GM12878 (cell line): Measurements from ENCODE around the gene CCDC3. TPM values are rescaled to one million over a fixed set of nuclear protein-coding genes. Genes with fewer than 3 reads are reported as not detected.

Experiments used
- ATAC-seq: fragments of 200-7000 bp; cut with Tn5 transposase; 3 replicates; pipeline ENCODE4 v1.9.1; 2020; ENCODE audit warnings: mild to moderate bottlenecking, moderate library complexity
- BruUV-seq: library from RNA; stranded (reverse); fragments of 400-500 nt; replicated peaks from 2 replicates; lab custom pipeline; 2021; lab: Mats Ljungman, UMichigan
- CTCF ChIA-PET: fragments of 300-600 bp; sonication (Branson Sonifier 250); formaldehyde crosslinking; extraction: SDS; loops from one replicate; lab custom pipeline; 2021; ENCODE audit warnings: inconsistent platforms; lab: Yijun Ruan, JAX
- POLR2A ChIA-PET: fragments of 350-600 bp; formaldehyde crosslinking; extraction: SDS; loops from one replicate; lab custom pipeline; 2021; ENCODE audit warnings: inconsistent platforms; lab: Charles Lee
- RAD21 ChIA-PET: fragments of 300-600 bp; sonication (Branson Sonifier 250); formaldehyde crosslinking; loops from one replicate; lab custom pipeline; 2023; ENCODE audit warnings: antibody characterized with exemption; ENCODE audit not compliant: unreplicated experiment; lab: Charles Lee
- SMC1A ChIA-PET: fragments of 300-600 bp; sonication (Branson Sonifier 250); formaldehyde crosslinking; loops from one replicate; lab custom pipeline; 2023; ENCODE audit not compliant: unreplicated experiment, uncharacterized antibody; lab: Charles Lee
- DNase-seq: peaks from one replicate; pipeline ENCODE4 v3.0.0-alpha.2; 2011; ENCODE audit warnings: low read depth, low spot score
- FAIRE-seq: peaks from 3 replicates; lab custom pipeline; 2011; peaks lifted over from hg19 to GRCh38; lab: Jason Lieb, UNC
- H2AFZ ChIP-seq: 2 replicates; pipeline ENCODE4 v1.6.0; 2011; ENCODE audit warnings: low read depth, low read length, control low read depth; ENCODE audit not compliant: control insufficient read depth
- H3K27ac ChIP-seq: 2 replicates; pipeline ENCODE4 v1.5.1; 2011; ENCODE audit warnings: control low read depth; ENCODE audit not compliant: control insufficient read depth, insufficient read depth
- H3K27me3 ChIP-seq, 2 experiments: replicated peaks in 1 of 2; 2 replicates each; pipeline versions ENCODE4 v1.6.0 to v1.6.1; 2011; ENCODE audit warnings: low read length in 1 of 2; ENCODE audit not compliant: control insufficient read depth in 2 of 2, insufficient read depth in 2 of 2
- H3K36me3 ChIP-seq, 2 experiments: 2 replicates each; pipeline ENCODE4 v1.5.1; 2011; ENCODE audit warnings: low read length in 1 of 2; ENCODE audit not compliant: control insufficient read depth in 2 of 2, insufficient read depth in 2 of 2
- H3K4me1 ChIP-seq: 2 replicates; pipeline ENCODE4 v1.6.1; 2011; ENCODE audit warnings: mild to moderate bottlenecking, low read length, moderate library complexity, mixed read lengths; ENCODE audit not compliant: control insufficient read depth, insufficient read depth
- H3K4me2 ChIP-seq: 2 replicates; pipeline ENCODE4 v1.6.0; 2011; ENCODE audit warnings: control low read depth; ENCODE audit not compliant: control insufficient read depth, insufficient read depth
- H3K4me3 ChIP-seq: fragments of 200-600 bp; sonication (generic); 2 replicates; pipeline ENCODE4 v1.5.1; 2016
- H3K79me2 ChIP-seq: 2 replicates; pipeline ENCODE4 v1.6.0; 2011; ENCODE audit warnings: low read length; ENCODE audit not compliant: control insufficient read depth, insufficient read depth
- H3K9ac ChIP-seq: 2 replicates; pipeline ENCODE4 v1.8.0; 2011; ENCODE audit warnings: low read length, control low read depth, mixed read lengths; ENCODE audit not compliant: control insufficient read depth, insufficient read depth
- H3K9me3 ChIP-seq: replicated peaks from 3 replicates; pipeline ENCODE4 v1.5.1; 2011; ENCODE audit warnings: mild to moderate bottlenecking, low read length; ENCODE audit not compliant: control insufficient read depth, insufficient read depth
- H4K20me1 ChIP-seq: 2 replicates; pipeline ENCODE4 v1.6.0; 2011; ENCODE audit not compliant: control insufficient read depth, insufficient read depth
- ATF3 ChIP-seq: IDR thresholded peaks from 2 replicates; pipeline ENCODE4 v1.6.1; 2011; ENCODE audit warnings: low read depth, mild to moderate bottlenecking, low read length, moderate library complexity, borderline replicate concordance; ENCODE audit errors: extremely low read depth
- BCL3 ChIP-seq: IDR thresholded peaks from 2 replicates; pipeline ENCODE4 v1.6.1; 2011; ENCODE audit warnings: borderline replicate concordance, low read depth, mild to moderate bottlenecking, moderate library complexity, low read length; ENCODE audit not compliant: insufficient read depth, poor library complexity, severe bottlenecking
- CBX5 ChIP-seq: sonication (generic); IDR thresholded peaks from 2 replicates; pipeline ENCODE4 v1.6.1; 2016; ENCODE audit warnings: low read depth, moderate library complexity, mild to moderate bottlenecking, inconsistent platforms
- CREM ChIP-seq: IDR thresholded peaks from 2 replicates; pipeline ENCODE4 v1.6.1; 2014; ENCODE audit warnings: antibody characterized with exemption, low read depth
- GATAD2B ChIP-seq: fragments of 450-650 bp; conservative IDR thresholded peaks from 2 replicates; pipeline ENCODE4 v1.6.1; 2017; ENCODE audit warnings: low read depth, mild to moderate bottlenecking, moderate library complexity
- HCFC1 ChIP-seq: fragments of 150-350 bp; IDR thresholded peaks from 2 replicates; pipeline ENCODE4 v1.6.1; 2014; ENCODE audit warnings: low read length
- HSF1 ChIP-seq: fragments of 150-350 bp; IDR thresholded peaks from 2 replicates; pipeline ENCODE4 v1.6.1; 2014; ENCODE audit warnings: mild to moderate bottlenecking, low read depth, low read length
- IRF4 ChIP-seq: IDR thresholded peaks from 2 replicates; pipeline ENCODE4 v1.6.1; 2011; ENCODE audit warnings: low read depth, low read length
- KLF5 ChIP-seq: fragments of 450-650 bp; IDR thresholded peaks from 2 replicates; pipeline ENCODE4 v1.6.1; 2014; ENCODE audit warnings: mild to moderate bottlenecking; ENCODE audit not compliant: partially characterized antibody
- MXI1 ChIP-seq: fragments of 150-350 bp; IDR thresholded peaks from 2 replicates; pipeline ENCODE4 v1.6.1; 2011; ENCODE audit warnings: low read depth, mild to moderate bottlenecking, inconsistent platforms, low read length, improper control_type of control experiment
- NBN ChIP-seq: fragments of 450-650 bp; IDR thresholded peaks from 2 replicates; pipeline ENCODE4 v1.6.1; 2016
- PAX5 ChIP-seq: IDR thresholded peaks from 2 replicates; pipeline ENCODE4 v1.6.1; 2011; ENCODE audit warnings: low read depth, low read length, borderline replicate concordance
- RELA ChIP-seq: fragments of 450-650 bp; IDR thresholded peaks from 2 replicates; pipeline ENCODE4 v1.8.0; 2014; ENCODE audit warnings: borderline replicate concordance; ENCODE audit not compliant: partially characterized antibody
- TARDBP ChIP-seq: IDR thresholded peaks from 2 replicates; pipeline ENCODE4 v1.6.1; 2016; ENCODE audit warnings: borderline replicate concordance
- TBL1XR1 ChIP-seq: IDR thresholded peaks from 2 replicates; pipeline ENCODE4 v1.6.1; 2012; ENCODE audit warnings: low read depth, low read length, improper control_type of control experiment
- TCF7 ChIP-seq: IDR thresholded peaks from 2 replicates; pipeline ENCODE4 v1.6.1; 2014; ENCODE audit warnings: antibody characterized with exemption, borderline replicate concordance
- YBX1 ChIP-seq: fragments of 450-650 bp; IDR thresholded peaks from 2 replicates; pipeline ENCODE4 v1.6.1; 2016; ENCODE audit warnings: antibody characterized with exemption
- WGBS: methylation state at CpG from one replicate; pipeline ENCODE4 v1.1.6; 2016; ENCODE audit warnings: low lambda C conversion rate; ENCODE audit not compliant: insufficient replicate concordance, insufficient coverage; ENCODE audit errors: missing lambda C conversion rate; 5-methylcytosine and 5-hydroxymethylcytosine counted together
- in situ Hi-C: fragments of 300-500 bp; cut with MboI; formaldehyde crosslinking; loops from 9 replicates; pipeline ENCODE4 v1.14.3; 2018; ENCODE audit warnings: mixed read lengths
- intact Hi-C: fragments of 100-400 bp; cut with micrococcal nuclease; formaldehyde crosslinking; loops from one replicate; pipeline ENCODE4 v1.14.2; 2022; ENCODE audit not compliant: unreplicated experiment
- polyA plus RNA-seq, 11 experiments: library from polyadenylated mRNA; depleted of rRNA in 4 of 11; unstranded in 6 of 11; stranded (reverse) in 5 of 11; fragments of >200 nt; fragmentation: Nextera tagmentation in 4 of 11; fragmentation: Illumina TruSeq in 1 of 11; extraction: Ambion mirVana in 4 of 11; extraction: Trizol in 1 of 11; gene quantifications; 1 replicate in 1 of 11; 2 replicates in 10 of 11; pipeline versions ENCODE4 v1.2.1 to v1.2.3, GENCODE V29; 2011 to 2016; ENCODE audit warnings: inconsistent platforms in 2 of 11, missing spikeins in 2 of 11, low read depth in 1 of 11
- total RNA-seq, 4 experiments: library from RNA; depleted of rRNA in 3 of 4; stranded (reverse); fragments of >200 nt in 3 of 4; fragmentation: Illumina TruSeq in 1 of 4; extraction: Trizol in 1 of 4; gene quantifications; 2 replicates each; pipeline versions ENCODE4 v1.2.1 to v1.2.3, GENCODE V29; 2013 to 2021

CCDC3 gene
- total and polyA plus RNA-seq, 10 of the 15 experiments (the other 5 are each of a cell fraction or from before 2014, with no cell fraction given): 0.08 TPM; not detected in 9

GRCh38 chr10:12960941-12961340, 40.6 kb downstream of the CCDC3 start:
- Histone ChIP-seq H2AFZ (no peak overlapping the region), H3K36me3 (no peaks in the 10 kb centered on the region), H3K4me2 (no peak overlapping the region), H3K79me2 (no peaks in the 10 kb centered on the region), H3K4me3 (no peak overlapping the region), H3K27me3 (no peaks in the 10 kb centered on the region; a peak in 2 of 4 replicates), H4K20me1 (no peaks in the 10 kb centered on the region), H3K9me3 (no peaks in the 10 kb centered on the region), H3K27ac (no peak overlapping the region), H3K9ac (no peak overlapping the region), H3K4me1 (no peaks in the 10 kb centered on the region)
- RAD21 ChIA-PET: no interaction called here
- SMC1A ChIA-PET: no interaction called here
- 65% methylated on average over 8 of the region's 8 CpGs for WGBS
- in situ Hi-C loops: no loop called here
- TF ChIP-seq HCFC1 (no peak), YBX1 (no peak), MXI1 (no peak), TCF7 (no peak), CREM (no peak), TARDBP (no peak), BCL3 (no peak), RELA (no peak), ATF3 (no peak), GATAD2B (no peak), CBX5 (no peak), HSF1 (no peak), IRF4 (no peak), KLF5 (no peak), NBN (no peak), PAX5 (no peak), TBL1XR1 (no peak)
- POLR2A ChIA-PET: no interaction called here
- CTCF ChIA-PET: interaction anchor here (1.4 kb wide), 1 partner anchor 56 kb away, joined by 3 read pairs; no protein-coding TSS in a partner anchor
- ATAC-seq (no peak), FAIRE-seq (no peak), DNase-seq (no peak)
- intact Hi-C loops: no loop called here
- no TSS peak for BruUV-seq
